ENCODE data around the gene CREB5. TPM values are rescaled to one million over a fixed set of nuclear protein-coding genes. Genes with fewer than 3 reads are reported as not detected.
A peak's percentile ranks its signal among the peaks of the same experiment; 100 is the strongest.

CREB5 gene
- total RNA-seq, 4 donors from 2014 or later: 16.8 to 22.4 (median 20.9) TPM

GRCh38 chr7:28754447-28754846 lies 342.1 kb downstream of the CREB5 start:
- Histone ChIP-seq H3K4me1 (peaks cover 0 to 38% (median 2%) of the 10 kb centered on the region in 4 donors), H3K36me3 (no peaks in the 10 kb centered on the region), H3K4me3 (no peak overlapping the region), H3K27me3 (no peaks in the 10 kb centered on the region), H3K9me3 (no peaks in the 10 kb centered on the region), H3K27ac (peak overlapping the region; percentile 9 to 86 (median 69))
- no peak for DNase-seq (ENCODE audit: low spot score in 2 of 2)
- no peak for TF ChIP-seq CTCF (IDR thresholded peaks at IDR 0.05)
- TF ChIP-seq POLR2A (IDR thresholded peaks at IDR 0.05): no peak
- WGBS, 2 donors: 46 to 52% methylated on average over 5 of the region's 5 CpGs

DNA sequence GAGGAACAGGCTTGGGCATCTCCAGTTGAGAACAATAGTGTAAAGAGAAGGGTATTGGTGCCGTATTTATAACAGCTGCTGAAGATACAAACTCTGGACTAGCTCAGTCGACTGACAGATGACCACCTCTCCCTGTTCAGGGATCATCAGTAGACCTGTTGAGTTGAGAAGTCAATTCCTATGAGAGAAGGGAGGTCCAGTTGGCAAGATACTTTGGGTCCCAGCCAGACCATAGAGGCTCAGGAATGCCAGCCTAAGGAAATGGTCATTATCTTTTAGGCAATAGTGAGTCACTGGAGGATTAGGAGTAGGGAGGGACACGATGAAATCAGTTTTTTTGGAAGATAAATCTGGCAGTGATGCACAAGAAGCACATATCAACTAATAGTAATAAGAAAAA lies 342.9 kb downstream of the CREB5 start:
- H3K9me3 ChIP-seq: no peaks in the 10 kb centered on the region
- peaks cover 0 to 35% (median 2%) of the 10 kb centered on the region in 4 donors for H3K4me1 ChIP-seq
- peak in 1 of 2 donors; percentile 45 for TF ChIP-seq EP300 (IDR thresholded peaks at IDR 0.05)
- TF ChIP-seq POLR2A (IDR thresholded peaks at IDR 0.05): no peak
- peak overlapping the region in 2 of 4 donors; percentile 83 to 86 for H3K27ac ChIP-seq
- WGBS, 2 donors: 50 to 61% methylated on average over 3 of the region's 3 CpGs
- DNase-seq (ENCODE audit: low spot score in 2 of 2): peak in 1 of 2 donors; percentile 33
- H3K36me3 ChIP-seq: no peaks in the 10 kb centered on the region
- no peak overlapping the region for H3K4me3 ChIP-seq
- H3K27me3 ChIP-seq: no peaks in the 10 kb centered on the region

DNA sequence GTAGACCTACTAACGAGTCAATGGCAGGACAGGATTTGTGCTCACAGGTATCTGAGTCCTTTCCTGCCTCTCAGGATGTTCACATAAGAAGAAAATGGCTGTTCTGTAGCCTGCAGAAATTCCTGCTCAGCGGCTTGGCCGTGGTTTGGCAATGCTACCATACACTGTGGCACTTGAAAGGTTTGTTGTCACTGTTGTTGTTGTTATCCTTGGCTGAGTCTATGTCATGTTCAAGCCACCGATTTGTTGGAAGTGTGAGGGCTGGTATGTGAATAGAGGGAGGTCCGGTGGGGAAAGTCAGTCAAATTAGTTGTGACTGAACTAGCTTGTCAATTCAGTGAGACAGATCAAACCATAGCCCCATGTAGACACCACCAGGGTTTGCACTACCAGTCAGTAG lies 345.9 kb downstream of the CREB5 start:
- no peaks in the 10 kb centered on the region for H3K9me3 ChIP-seq
- no peak overlapping the region for H3K27ac ChIP-seq
- H3K4me1 ChIP-seq: peaks cover 0 to 27% (median 2%) of the 10 kb centered on the region in 4 donors
- H3K27me3 ChIP-seq: no peaks in the 10 kb centered on the region
- H3K36me3 ChIP-seq: no peaks in the 10 kb centered on the region
- 72 to 81% methylated on average over 5 of the region's 5 CpGs for WGBS, 2 donors
- H3K4me3 ChIP-seq: no peak overlapping the region
- TF ChIP-seq POLR2A (IDR thresholded peaks at IDR 0.05) (no peak), CTCF (IDR thresholded peaks at IDR 0.05) (no peak), EP300 (IDR thresholded peaks at IDR 0.05) (no peak)
- no peak for DNase-seq (ENCODE audit: low spot score in 2 of 2)

- Histone ChIP-seq H3K27me3 (no peaks in the 10 kb centered on the region), H3K9me3 (no peaks in the 10 kb centered on the region), H3K4me3 (no peak overlapping the region), H3K36me3 (no peaks in the 10 kb centered on the region), H3K4me1 (peaks cover 0 to 17% (median 0%) of the 10 kb centered on the region in 4 donors), H3K27ac (no peak overlapping the region)
- WGBS, 2 donors: 45 to 68% methylated on average over 5 of the region's 5 CpGs
- DNase-seq (ENCODE audit: low spot score in 2 of 2): no peak
- no peak for TF ChIP-seq POLR2A (IDR thresholded peaks at IDR 0.05)
- no peak for TF ChIP-seq CTCF (IDR thresholded peaks at IDR 0.05)
- no peak for TF ChIP-seq EP300 (IDR thresholded peaks at IDR 0.05)
These were observed 347.2 kb downstream of the CREB5 start for GRCh38 chr7:28759475-28759971.

DNA sequence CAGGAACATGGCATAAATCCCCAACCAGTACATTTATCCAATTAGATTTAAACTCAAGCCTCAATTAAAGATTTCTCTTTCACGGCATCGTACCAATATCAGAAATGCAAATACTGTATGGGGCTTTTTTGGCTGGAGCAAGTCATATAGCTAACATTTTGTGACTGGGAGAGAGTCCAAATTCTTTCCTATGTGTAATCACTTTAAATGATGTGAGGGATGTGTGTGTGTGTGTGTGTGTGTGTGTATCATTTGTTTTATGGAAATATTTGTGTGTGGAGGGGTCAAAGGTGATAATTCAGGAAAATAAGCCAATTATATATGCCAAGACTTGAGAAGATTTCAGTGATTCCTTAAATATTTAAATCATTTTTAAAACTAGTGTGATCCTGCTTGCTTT lies 349.2 kb downstream of the CREB5 start:
- no peak overlapping the region for H3K4me3 ChIP-seq
- no peak for DNase-seq (ENCODE audit: low spot score in 2 of 2)
- no peaks in the 10 kb centered on the region for H3K9me3 ChIP-seq
- peaks cover 0 to 7% (median 0%) of the 10 kb centered on the region in 4 donors for H3K4me1 ChIP-seq
- 51 to 75% methylated on average over 2 of the region's 2 CpGs for WGBS, 2 donors
- H3K36me3 ChIP-seq: no peaks in the 10 kb centered on the region
- H3K27ac ChIP-seq: no peak overlapping the region
- no peak for TF ChIP-seq POLR2A (IDR thresholded peaks at IDR 0.05)
- TF ChIP-seq CTCF (IDR thresholded peaks at IDR 0.05): no peak
- TF ChIP-seq EP300 (IDR thresholded peaks at IDR 0.05): no peak
- H3K27me3 ChIP-seq: no peaks in the 10 kb centered on the region

GRCh38 chr7:28762651-28763050 lies 350.3 kb downstream of the CREB5 start:
- no peak overlapping the region for H3K4me3 ChIP-seq
- TF ChIP-seq EP300 (IDR thresholded peaks at IDR 0.05) (no peak), POLR2A (IDR thresholded peaks at IDR 0.05) (no peak), CTCF (IDR thresholded peaks at IDR 0.05) (no peak)
- no peak for DNase-seq (ENCODE audit: low spot score in 2 of 2)
- no peaks in the 10 kb centered on the region for H3K36me3 ChIP-seq
- H3K27ac ChIP-seq: no peak overlapping the region
- H3K27me3 ChIP-seq: no peaks in the 10 kb centered on the region
- 33 to 57% methylated on average over 1 of the region's 1 CpG for WGBS, 2 donors
- no peaks in the 10 kb centered on the region for H3K9me3 ChIP-seq
- H3K4me1 ChIP-seq: peaks cover 0 to 15% (median 0%) of the 10 kb centered on the region in 4 donors
